SKM-1 (cell line): ENCODE results near the gene NOX5.

ENCODE experiments used
- DNase-seq: peaks from one replicate; lab custom pipeline; 2025; ENCODE audit not compliant: unreplicated experiment; lab: John Stamatoyannopoulos, UW

The NOX5 gene

GRCh38 chr15:69096626-69097025 is 82.1 kb downstream of the NOX5 start:
- no peak for DNase-seq

GRCh38 chr15:69098771-69099170 is 84.3 kb downstream of the NOX5 start:
- DNase-seq = no peak

GRCh38 chr15:69099941-69100340 is 85.4 kb downstream of the NOX5 start:
- no peak for DNase-seq

GRCh38 chr15:69100821-69101220 is 86.3 kb downstream of the NOX5 start:
- no peak for DNase-seq

GRCh38 chr15:69104050-69104750 is 89.7 kb downstream of the NOX5 start:
- no peak for DNase-seq

GRCh38 chr15:69105451-69105985 is 91.0 kb downstream of the NOX5 start:
- no peak for DNase-seq

GRCh38 chr15:69107025-69107620 is 92.6 kb downstream of the NOX5 start:
- DNase-seq = no peak
